Kidney (tissue), 14 donors: Measurements from ENCODE around the gene PTGIS. TPM values are rescaled to one million over a fixed set of nuclear protein-coding genes. Genes with fewer than 3 reads are reported as not detected.

Source experiments
- DNase-seq, 5 donors: peaks; one replicate each; pipeline ENCODE4 v3.0.0-alpha.2; 2013 to 2020
- FAIRE-seq: peaks from 2 replicates; lab custom pipeline; 2012; peaks lifted over from hg19 to GRCh38; lab: Jason Lieb, UNC
- H3K27ac ChIP-seq, 2 donors: one replicate each; pipeline ENCODE4 v1.7.0; 2013; ENCODE audit warnings: low read depth in 2 of 2, low read length in 2 of 2, inconsistent platforms in 1 of 2
- H3K27me3 ChIP-seq: one replicate; pipeline ENCODE4 v1.7.1; 2013; ENCODE audit warnings: low read length, inconsistent platforms; ENCODE audit not compliant: control insufficient read depth, insufficient read depth
- H3K36me3 ChIP-seq, 3 donors: one replicate each; pipeline versions ENCODE4 v1.7.0 to v1.7.1; 2013; ENCODE audit warnings: low read length in 3 of 3, control low read depth in 1 of 3, inconsistent platforms in 1 of 3; ENCODE audit not compliant: insufficient read depth in 3 of 3, control insufficient read depth in 2 of 3
- H3K4me1 ChIP-seq, 3 donors: one replicate each; pipeline versions ENCODE4 v1.7.0 to v1.7.1; 2013; ENCODE audit warnings: low read length in 3 of 3, inconsistent platforms in 1 of 3, low read depth in 1 of 3; ENCODE audit not compliant: control insufficient read depth in 2 of 3, insufficient read depth in 2 of 3
- H3K4me3 ChIP-seq, 3 donors: one replicate each; pipeline versions ENCODE4 v1.7.0 to v1.8.1; 2013; ENCODE audit warnings: low read length in 3 of 3, control low read depth in 1 of 3, inconsistent platforms in 1 of 3
- H3K9ac ChIP-seq, 3 donors: one replicate each; pipeline versions ENCODE4 v1.7.0 to v1.7.1; 2013; ENCODE audit warnings: low read length in 3 of 3, control low read depth in 1 of 3, inconsistent platforms in 1 of 3
- H3K9me3 ChIP-seq, 3 donors: one replicate each; pipeline versions ENCODE4 v1.7.0 to v1.7.1; 2013; ENCODE audit warnings: low read length in 3 of 3, control low read depth in 1 of 3, inconsistent platforms in 1 of 3; ENCODE audit not compliant: control insufficient read depth in 2 of 3, insufficient read depth in 1 of 3
- CTCF ChIP-seq: IDR thresholded peaks from 3 replicates; pipeline ENCODE4 v1.5.1; 2012; ENCODE audit warnings: mild to moderate bottlenecking, moderate library complexity, borderline replicate concordance; ENCODE audit not compliant: insufficient read depth; ENCODE audit errors: extremely low read depth
- intact Hi-C: fragments of 100-400 bp; cut with DNase I; formaldehyde crosslinking; loops from one replicate; pipeline ENCODE4 v1.11.1; 2022
- polyA plus RNA-seq: library from polyadenylated mRNA; stranded (reverse); fragments of 350-450 nt; fragmentation: Illumina TruSeq; extraction: RNeasy Lipid Tissue Mini Kit (QIAGEN cat#74804); gene quantifications from one replicate; pipeline ENCODE4 v1.2.3, GENCODE V29; 2014; ENCODE audit warnings: low read depth, low replicate concordance; ENCODE audit not compliant: insufficient read depth
- total RNA-seq: library from RNA; stranded (reverse); fragmentation: NEBNext Ultra II Directional; extraction: Animal tissue kit (Norgen Biotek cat#: 25700); gene quantifications from one replicate; pipeline ENCODE4 v1.2.1, GENCODE V29; 2021
- donor health status: control.
- donor health status: control.
- donor health status: control.
- donor health status: control.
- donor health status: control.
- donor health status: DM: yes; HTN: yes; CAD: no.
- donor health status: Normal renal cell carcinoma (clear cell type).

Gene PTGIS
- total and polyA plus RNA-seq, 2 donors from 2014 or later = 3.1 to 24.1 TPM

GRCh38 chr20:49508435-49509199 lies 59.3 kb downstream of the PTGIS start:
- no peak overlapping the region for H3K27ac ChIP-seq
- FAIRE-seq = no peak

GRCh38 chr20:49507741-49508434 lies 60.0 kb downstream of the PTGIS start:
- Histone ChIP-seq H3K4me1 (no peaks in the 10 kb centered on the region), H3K27ac (no peak overlapping the region), H3K4me3 (no peak overlapping the region), H3K27me3 (no peaks in the 10 kb centered on the region), H3K36me3 (peaks cover 0 to 7% (median 0%) of the 10 kb centered on the region in 3 donors), H3K9me3 (no peaks in the 10 kb centered on the region), H3K9ac (no peak overlapping the region)
- FAIRE-seq = no peak
- intact Hi-C loops = loop anchor here (10.0 kb wide), 1 partner anchor 173 kb away; no protein-coding TSS in a partner anchor
- no peak for TF ChIP-seq CTCF
- DNase-seq = no peak

More at GRCh38 chr20:49508435-49509199, 59.3 kb downstream of the PTGIS start:
- peaks cover 0 to 7% (median 0%) of the 10 kb centered on the region in 3 donors for H3K36me3 ChIP-seq
- peak; percentile 39 for TF ChIP-seq CTCF
- intact Hi-C loops = loop anchor here (10.0 kb wide), 1 partner anchor 174 kb away; no protein-coding TSS in a partner anchor
- H3K9ac ChIP-seq = no peak overlapping the region
- no peaks in the 10 kb centered on the region for H3K9me3 ChIP-seq
- H3K27me3 ChIP-seq = no peaks in the 10 kb centered on the region
- H3K4me1 ChIP-seq = no peaks in the 10 kb centered on the region
- H3K4me3 ChIP-seq = no peak overlapping the region
- peak in 2 of 5 donors; percentile 68 to 76 for DNase-seq

- FAIRE-seq (no peak), DNase-seq (peak; percentile 82 to 95 (median 93))
- Histone ChIP-seq H3K9me3 (no peaks in the 10 kb centered on the region), H3K4me1 (no peaks in the 10 kb centered on the region), H3K9ac (no peak overlapping the region), H3K27ac (no peak overlapping the region), H3K36me3 (no peaks in the 10 kb centered on the region), H3K4me3 (no peak overlapping the region), H3K27me3 (no peaks in the 10 kb centered on the region)
- intact Hi-C loops = loop anchor here (10.0 kb wide), 1 partner anchor 171 kb away; no protein-coding TSS in a partner anchor
- TF ChIP-seq CTCF = no peak
These were observed 62.4 kb downstream of the PTGIS start for GRCh38 chr20:49505518-49505917.
